H9 (cell line): ENCODE measurements around the gene FBN1. TPM values are rescaled to one million over a fixed set of nuclear protein-coding genes. Genes with fewer than 3 reads are reported as not detected.

Experiments
- DNase-seq: peaks from one replicate; pipeline ENCODE4 v3.0.0-alpha.2; 2017
- H2AFZ ChIP-seq: one replicate; pipeline ENCODE4 v1.6.1; 2013; ENCODE audit warnings: mild to moderate bottlenecking, low read length, control low read depth, moderate library complexity
- H2AK5ac ChIP-seq: 2 replicates; pipeline ENCODE4 v1.6.1; 2013; ENCODE audit warnings: low read length, control low read depth, mixed read lengths; ENCODE audit not compliant: insufficient read length
- H2BK120ac ChIP-seq: one replicate; pipeline ENCODE4 v1.6.1; 2013; ENCODE audit warnings: low read depth, mild to moderate bottlenecking, low read length, control low read depth, inconsistent platforms; ENCODE audit not compliant: poor library complexity, severe bottlenecking
- H2BK12ac ChIP-seq: 2 replicates; pipeline ENCODE4 v1.6.1; 2013; ENCODE audit warnings: low read length, control low read depth, mixed read lengths, low read depth; ENCODE audit not compliant: insufficient read length
- H2BK15ac ChIP-seq: 2 replicates; pipeline ENCODE4 v1.6.1; 2013; ENCODE audit warnings: low read depth, low read length, control low read depth
- H2BK20ac ChIP-seq: one replicate; pipeline ENCODE4 v1.6.1; 2013; ENCODE audit warnings: low read depth, mild to moderate bottlenecking, low read length, control low read depth, inconsistent platforms; ENCODE audit not compliant: poor library complexity, severe bottlenecking
- H2BK5ac ChIP-seq: 2 replicates; pipeline ENCODE4 v1.6.1; 2013; ENCODE audit warnings: low read length, control low read depth, mixed read lengths; ENCODE audit not compliant: insufficient read length
- H3K14ac ChIP-seq: 2 replicates; pipeline ENCODE4 v1.6.1; 2013; ENCODE audit warnings: low read length, control low read depth; ENCODE audit not compliant: insufficient read depth
- H3K18ac ChIP-seq: 2 replicates; pipeline ENCODE4 v1.6.1; 2013; ENCODE audit warnings: low read depth, mild to moderate bottlenecking, mixed read lengths, low read length, control low read depth; ENCODE audit not compliant: insufficient read length
- H3K23ac ChIP-seq: 2 replicates; pipeline ENCODE4 v1.6.1; 2013; ENCODE audit warnings: low read length, control low read depth, mixed read lengths, low read depth; ENCODE audit not compliant: insufficient read length
- H3K23me2 ChIP-seq: 2 replicates; pipeline ENCODE4 v1.6.1; 2013; ENCODE audit warnings: low read depth, mild to moderate bottlenecking, mixed read lengths, low read length, control low read depth; ENCODE audit not compliant: insufficient read length, poor library complexity, severe bottlenecking
- H3K27ac ChIP-seq: 2 replicates; pipeline ENCODE4 v1.5.1; 2013; ENCODE audit warnings: low read length, control low read depth, mixed read lengths, low read depth; ENCODE audit not compliant: insufficient read length
- H3K27me3 ChIP-seq: 2 replicates; pipeline ENCODE4 v1.6.1; 2013; ENCODE audit warnings: low read length, control low read depth, inconsistent platforms; ENCODE audit not compliant: insufficient read depth
- H3K4ac ChIP-seq: 2 replicates; pipeline ENCODE4 v1.6.1; 2013; ENCODE audit warnings: low read depth, mild to moderate bottlenecking, control low read depth, inconsistent platforms, low read length, moderate library complexity
- H3K4me1 ChIP-seq: 2 replicates; pipeline ENCODE4 v1.6.1; 2013; ENCODE audit warnings: low read length, control low read depth, inconsistent platforms; ENCODE audit not compliant: insufficient read depth
- H3K4me2 ChIP-seq: 2 replicates; pipeline ENCODE4 v1.6.1; 2013; ENCODE audit warnings: low read length, control low read depth, mixed read lengths; ENCODE audit not compliant: insufficient read length, insufficient read depth
- H3K56ac ChIP-seq: 2 replicates; pipeline ENCODE4 v1.6.1; 2013; ENCODE audit warnings: low read depth, mild to moderate bottlenecking, mixed read lengths, low read length, control low read depth; ENCODE audit not compliant: insufficient read length
- H3K79me1 ChIP-seq: 2 replicates; pipeline ENCODE4 v1.6.1; 2013; ENCODE audit warnings: low read depth, mild to moderate bottlenecking, moderate library complexity, low read length, control low read depth, inconsistent platforms; ENCODE audit not compliant: insufficient read depth, poor library complexity, severe bottlenecking
- H3K79me2 ChIP-seq: 2 replicates; pipeline ENCODE4 v1.6.1; 2013; ENCODE audit warnings: low read length, control low read depth, inconsistent platforms; ENCODE audit not compliant: insufficient read depth
- H3K9ac ChIP-seq: 2 replicates; pipeline ENCODE4 v1.6.1; 2013; ENCODE audit warnings: low read length, control low read depth, mixed read lengths; ENCODE audit not compliant: insufficient read length; ENCODE audit errors: extremely low read depth
- H3K9me3 ChIP-seq: one replicate; pipeline ENCODE4 v1.6.1; 2013; ENCODE audit warnings: low read depth, low read length, inconsistent platforms; ENCODE audit not compliant: control insufficient read depth
- H3T11ph ChIP-seq: one replicate; pipeline ENCODE4 v1.6.1; 2013; ENCODE audit warnings: mild to moderate bottlenecking, low read length, control low read depth, inconsistent platforms
- H4K20me1 ChIP-seq: one replicate; pipeline ENCODE4 v1.6.1; 2013; ENCODE audit not compliant: control insufficient read depth, insufficient read length, insufficient read depth
- H4K5ac ChIP-seq: 2 replicates; pipeline ENCODE4 v1.6.1; 2013; ENCODE audit warnings: low read depth, mild to moderate bottlenecking, mixed read lengths, low read length, control low read depth; ENCODE audit not compliant: insufficient read length
- H4K8ac ChIP-seq: replicated peaks from 2 replicates; pipeline ENCODE4 v1.6.1; 2013; ENCODE audit warnings: low read length, control low read depth, mixed read lengths, low read depth; ENCODE audit not compliant: insufficient read length
- H4K91ac ChIP-seq: 2 replicates; pipeline ENCODE4 v1.6.1; 2013; ENCODE audit warnings: low read depth, mild to moderate bottlenecking, moderate library complexity, mixed read lengths, low read length, control low read depth; ENCODE audit not compliant: insufficient read length
- H3K27ac Mint-ChIP-seq, 3 experiments: 2 replicates in 2 of 3; 3 replicates in 1 of 3; pipeline ENCODE4 v1.8.0; 2020 to 2021; ENCODE audit warnings: mixed read lengths in 3 of 3, mild to moderate bottlenecking in 1 of 3, moderate library complexity in 1 of 3
- H3K27me3 Mint-ChIP-seq: 2 replicates; pipeline ENCODE4 v1.8.0; 2021; ENCODE audit warnings: low read depth, mild to moderate bottlenecking, moderate library complexity, mixed read lengths
- H3K36me3 Mint-ChIP-seq, 3 experiments: 2 replicates in 2 of 3; 3 replicates in 1 of 3; pipeline ENCODE4 v1.8.0; 2020 to 2021; ENCODE audit warnings: low read depth in 3 of 3, mixed read lengths in 3 of 3; ENCODE audit not compliant: insufficient read depth in 1 of 3
- H3K4me1 Mint-ChIP-seq, 2 experiments: 2 replicates each; pipeline ENCODE4 v1.8.0; 2020; ENCODE audit warnings: mixed read lengths in 2 of 2
- H3K4me3 Mint-ChIP-seq, 2 experiments: 2 replicates in 1 of 2; 3 replicates in 1 of 2; pipeline ENCODE4 v1.8.0; 2020 to 2021; ENCODE audit warnings: mild to moderate bottlenecking in 2 of 2, mixed read lengths in 2 of 2, moderate library complexity in 1 of 2
- H3K9me3 Mint-ChIP-seq, 2 experiments: 2 replicates in 1 of 2; 3 replicates in 1 of 2; pipeline ENCODE4 v1.8.0; 2020; ENCODE audit warnings: mild to moderate bottlenecking in 2 of 2, mixed read lengths in 2 of 2, moderate library complexity in 1 of 2
- CTCF ChIP-seq: fragments of 200-600 bp; sonication (generic); conservative IDR thresholded peaks from 3 replicates; pipeline ENCODE4 v1.8.0; 2021; ENCODE audit warnings: antibody characterized with exemption, mild to moderate bottlenecking
- WGBS: extraction: QIAGEN DNeasy Blood & Tissue Kit; methylation state at CpG from one replicate; pipeline ENCODE4 v1.1.7; 2013; ENCODE audit warnings: missing lambda C conversion rate, low lambda C conversion rate, mixed read lengths; ENCODE audit not compliant: insufficient read length; ENCODE audit errors: extremely low coverage; 5-methylcytosine and 5-hydroxymethylcytosine counted together
- total RNA-seq: library from RNA; stranded (reverse); gene quantifications from 2 replicates; pipeline ENCODE4 v1.2.1, GENCODE V29; 2021

Gene FBN1
- total RNA-seq, 1 experiment from 2014 or later, result 3.6 TPM

- H3K18ac ChIP-seq, result no peak overlapping the region
- no peak overlapping the region for H2BK15ac ChIP-seq
- H2AFZ ChIP-seq, result no peak overlapping the region
- H3K23ac ChIP-seq, result no peak overlapping the region
- no peak for TF ChIP-seq CTCF
- no peaks in the 10 kb centered on the region; the same call in 1 of the 2 replicates for H3K4me1 ChIP-seq
- no peaks in the 10 kb centered on the region for H4K20me1 ChIP-seq
- no peak overlapping the region for H3K9ac ChIP-seq
- H3K4ac ChIP-seq, result no peak overlapping the region
- H3K79me1 ChIP-seq, result no peaks in the 10 kb centered on the region
- H2BK5ac ChIP-seq, result no peak overlapping the region
- no peaks in the 10 kb centered on the region for H3K79me2 ChIP-seq
- H3K14ac ChIP-seq, result no peak overlapping the region
- no peak overlapping the region for H2BK12ac ChIP-seq
- H2AK5ac ChIP-seq, result no peak overlapping the region
- Mint-ChIP-seq H3K4me3 (no peak overlapping the region), H3K4me1 (peaks cover 11 to 22% of the 10 kb centered on the region in 2 experiments), H3K27ac (no peak overlapping the region), H3K9me3 (no peaks in the 10 kb centered on the region), H3K27me3 (no peaks in the 10 kb centered on the region), H3K36me3 (no peaks in the 10 kb centered on the region)
- H3K23me2 ChIP-seq, result no peaks in the 10 kb centered on the region
- no peak overlapping the region for H2BK20ac ChIP-seq
- H3K27ac ChIP-seq, result no peak overlapping the region
- H3K27me3 ChIP-seq, result no peaks in the 10 kb centered on the region
- H4K91ac ChIP-seq, result no peak overlapping the region
- no peaks in the 10 kb centered on the region for H3K9me3 ChIP-seq
- H3T11ph ChIP-seq, result no peak overlapping the region
- H3K56ac ChIP-seq, result no peak overlapping the region
- no peak overlapping the region for H4K8ac ChIP-seq
- no CpG with 5 or more reads among the region's 2 CpGs for WGBS
- no peak overlapping the region for H4K5ac ChIP-seq
- DNase-seq, result no peak
- no peak overlapping the region for H3K4me2 ChIP-seq
- no peak overlapping the region for H2BK120ac ChIP-seq
Measured at GRCh38 chr15:48628832-48629231, 16.7 kb downstream of the FBN1 start.
